Activated T-helper 1 cell treated with anti-CD3 and anti-CD28 coated beads, Interleukin-2, amount 50 U/mL, for 16 hours (primary cell): ENCODE results near the gene SDR39U1.
"Not testable (repeated sequence)": the region's sequence is repeated elsewhere in the genome, so short reads cannot be mapped to it uniquely, and the experiment has no call there.

Source experiments
- DNase-seq, 2 donors: peaks; one replicate each; pipeline ENCODE4 v3.0.0-alpha.2; 2020; ENCODE audit warnings: low read depth in 1 of 2, low spot score in 1 of 2

SDR39U1 gene, protein sequence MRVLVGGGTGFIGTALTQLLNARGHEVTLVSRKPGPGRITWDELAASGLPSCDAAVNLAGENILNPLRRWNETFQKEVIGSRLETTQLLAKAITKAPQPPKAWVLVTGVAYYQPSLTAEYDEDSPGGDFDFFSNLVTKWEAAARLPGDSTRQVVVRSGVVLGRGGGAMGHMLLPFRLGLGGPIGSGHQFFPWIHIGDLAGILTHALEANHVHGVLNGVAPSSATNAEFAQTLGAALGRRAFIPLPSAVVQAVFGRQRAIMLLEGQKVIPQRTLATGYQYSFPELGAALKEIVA

GRCh38 chr14:24442240-24443052, at the start of gene SDR39U1:
Gene SDR39U1 (minus strand): TSS chr14:24442776. CDS start chr14:24442769, 7 bp downstream.
- DNase-seq = peak; percentile 88 to 93

GRCh38 chr14:24491586-24492408, 49.2 kb upstream of the SDR39U1 start:
- not testable (repeated sequence) for DNase-seq

DNA sequence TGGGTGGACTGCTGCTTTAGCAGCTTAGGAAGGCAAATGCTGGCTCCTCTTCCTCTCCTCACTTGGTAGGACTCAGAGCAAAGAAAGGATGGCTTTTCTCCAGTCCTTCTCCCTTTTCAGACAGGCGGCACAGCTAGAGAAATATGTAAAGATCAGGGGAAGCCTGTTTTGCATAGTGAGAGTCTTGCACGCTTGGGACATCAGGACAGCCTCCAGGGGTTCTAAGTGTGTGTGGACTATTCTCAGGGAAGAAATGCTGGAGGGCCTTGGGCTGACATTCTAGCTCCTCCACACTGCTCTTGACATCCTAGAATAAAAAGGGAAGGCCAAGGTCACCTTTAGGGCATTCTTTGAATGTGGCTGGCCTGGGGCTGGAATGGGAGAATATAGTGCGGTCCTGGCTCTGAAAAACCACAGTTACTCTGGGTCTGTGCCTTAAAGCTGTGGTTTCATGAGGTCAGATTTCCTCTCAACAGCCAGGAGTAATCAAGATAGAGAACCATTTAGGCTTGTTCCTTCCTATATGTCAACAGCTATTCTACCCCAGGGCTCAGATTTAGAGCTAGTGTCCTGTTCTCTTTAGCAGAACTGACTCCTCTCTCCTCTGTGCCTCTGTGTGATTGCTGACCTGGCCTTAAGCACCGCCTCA, 41.2 kb upstream of the SDR39U1 start:
- DNase-seq = no peak

- not testable (repeated sequence) for DNase-seq
These were observed 40.2 kb upstream of the SDR39U1 start for GRCh38 chr14:24482699-24483303.

DNA sequence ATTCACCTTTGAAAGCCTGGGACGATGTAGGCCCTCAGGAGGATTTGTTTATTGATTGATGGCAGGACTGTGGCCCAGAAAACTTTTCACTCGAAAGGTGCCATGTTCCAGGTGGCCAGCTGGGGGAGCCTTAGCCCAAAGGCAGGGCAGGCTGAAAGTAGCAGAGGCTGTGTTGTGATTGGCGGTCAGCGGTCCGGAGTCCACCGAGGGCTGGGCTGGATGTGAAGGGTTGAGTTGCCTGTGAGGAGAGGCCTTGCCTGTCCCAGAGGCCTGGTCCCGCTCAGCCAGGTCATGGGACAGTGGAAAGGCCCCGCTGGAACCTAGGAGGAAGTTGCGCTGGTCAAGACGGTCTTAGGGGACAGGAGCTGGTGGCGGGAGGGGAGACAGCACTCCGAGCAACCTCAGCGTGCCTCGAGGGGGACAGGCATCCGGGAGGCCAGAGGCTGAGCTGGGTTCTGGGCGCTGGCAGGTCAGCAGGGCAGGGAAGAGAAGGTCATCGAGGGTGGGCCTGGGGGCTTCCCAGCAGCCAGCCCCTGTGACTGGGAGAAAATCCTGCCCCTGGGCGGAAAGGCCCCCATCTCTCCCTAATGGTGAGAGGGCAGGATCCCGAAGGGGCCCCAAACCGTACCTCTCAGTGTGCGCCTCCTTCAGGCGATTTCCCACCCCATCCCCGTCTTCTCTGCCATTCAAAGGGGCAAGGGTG, 39.2 kb upstream of the SDR39U1 start:
- no peak for DNase-seq

DNA sequence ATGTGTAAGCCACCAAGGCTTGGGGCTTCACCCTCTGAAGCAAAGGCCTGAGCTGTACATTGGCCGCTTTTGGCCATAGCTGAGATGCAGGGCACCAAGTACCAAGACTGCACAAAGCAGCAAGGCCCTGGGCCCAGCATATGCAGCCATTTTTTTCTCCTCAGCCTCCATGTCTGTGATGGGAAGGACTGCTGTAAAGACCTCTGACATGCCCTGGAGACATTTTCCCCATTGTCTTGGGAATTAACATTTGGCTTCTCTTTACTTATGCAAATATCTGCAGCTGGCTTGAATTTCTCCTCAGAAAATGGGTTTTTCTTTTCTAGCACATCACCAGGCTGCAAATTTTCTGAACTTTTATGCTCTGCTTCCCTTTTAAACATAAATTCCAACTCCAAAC, 37.4 kb upstream of the SDR39U1 start:
- not testable (repeated sequence) for DNase-seq

DNA sequence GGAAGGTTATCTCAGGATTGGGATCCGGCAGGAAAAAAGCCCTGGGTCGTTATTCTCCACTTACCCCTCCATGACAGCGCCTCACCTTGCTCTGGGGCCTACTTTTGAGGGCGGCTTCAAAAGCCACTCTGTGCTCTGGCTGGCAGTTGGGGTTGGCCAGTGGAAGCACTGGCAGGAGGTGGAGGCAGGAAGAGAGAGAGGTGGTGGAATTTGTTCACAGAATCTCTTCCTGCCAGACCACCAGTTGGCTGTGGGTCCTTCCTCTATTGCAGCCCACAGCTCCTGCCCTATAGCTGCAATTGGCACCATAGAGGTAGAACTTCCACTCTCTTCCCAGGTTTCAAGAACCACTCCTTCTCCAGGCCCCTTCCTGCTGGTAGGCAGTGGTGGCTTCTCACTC, 32.7 kb upstream of the SDR39U1 start:
- no peak for DNase-seq

DNA sequence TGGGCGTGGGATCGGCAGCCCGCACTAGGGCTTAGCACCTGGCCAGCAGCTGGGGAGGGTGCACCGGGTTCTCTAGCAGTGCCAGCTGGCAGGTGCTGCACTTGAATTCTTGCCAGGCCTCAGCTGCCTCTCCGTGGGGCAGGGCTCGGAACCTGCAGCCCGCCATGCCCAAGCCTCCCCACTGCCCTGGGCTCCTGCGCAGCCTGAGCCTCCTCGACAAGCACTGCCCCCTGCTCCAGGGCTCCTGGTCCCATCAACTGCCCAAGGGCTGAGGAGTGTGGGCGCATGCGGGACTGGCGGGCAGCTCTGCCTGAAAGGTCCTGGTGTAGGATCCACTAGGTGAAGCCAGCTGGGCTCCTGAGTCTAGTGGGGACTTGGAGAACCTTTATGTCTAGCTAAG, 30.6 kb upstream of the SDR39U1 start:
- no peak for DNase-seq

DNA sequence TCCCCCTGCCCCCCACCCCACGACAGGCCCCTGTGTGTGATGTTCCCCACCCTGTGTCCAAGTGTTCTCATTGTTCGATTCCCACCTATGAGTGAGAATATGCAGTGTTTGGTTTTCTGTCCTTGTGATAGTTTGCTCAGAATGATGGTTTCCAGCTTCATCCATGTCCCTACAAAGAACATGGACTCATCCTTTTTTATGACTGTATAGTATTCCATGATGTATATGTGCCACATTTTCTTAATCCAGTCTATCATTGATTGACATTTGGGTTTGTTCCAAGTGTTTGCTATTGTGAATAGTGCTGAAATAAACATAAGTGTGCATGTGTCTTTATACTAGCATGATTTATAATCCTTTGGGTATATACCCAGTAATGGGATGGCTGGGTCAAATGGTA, 27.9 kb upstream of the SDR39U1 start:
- DNase-seq = not testable (repeated sequence)

GRCh38 chr14:24465805-24466204, 23.2 kb upstream of the SDR39U1 start:
- no peak for DNase-seq

- DNase-seq = no peak
These were observed 22.8 kb upstream of the SDR39U1 start for GRCh38 chr14:24465368-24465767.

- DNase-seq = no peak
These were observed 21.6 kb upstream of the SDR39U1 start for GRCh38 chr14:24463884-24464785.

DNA sequence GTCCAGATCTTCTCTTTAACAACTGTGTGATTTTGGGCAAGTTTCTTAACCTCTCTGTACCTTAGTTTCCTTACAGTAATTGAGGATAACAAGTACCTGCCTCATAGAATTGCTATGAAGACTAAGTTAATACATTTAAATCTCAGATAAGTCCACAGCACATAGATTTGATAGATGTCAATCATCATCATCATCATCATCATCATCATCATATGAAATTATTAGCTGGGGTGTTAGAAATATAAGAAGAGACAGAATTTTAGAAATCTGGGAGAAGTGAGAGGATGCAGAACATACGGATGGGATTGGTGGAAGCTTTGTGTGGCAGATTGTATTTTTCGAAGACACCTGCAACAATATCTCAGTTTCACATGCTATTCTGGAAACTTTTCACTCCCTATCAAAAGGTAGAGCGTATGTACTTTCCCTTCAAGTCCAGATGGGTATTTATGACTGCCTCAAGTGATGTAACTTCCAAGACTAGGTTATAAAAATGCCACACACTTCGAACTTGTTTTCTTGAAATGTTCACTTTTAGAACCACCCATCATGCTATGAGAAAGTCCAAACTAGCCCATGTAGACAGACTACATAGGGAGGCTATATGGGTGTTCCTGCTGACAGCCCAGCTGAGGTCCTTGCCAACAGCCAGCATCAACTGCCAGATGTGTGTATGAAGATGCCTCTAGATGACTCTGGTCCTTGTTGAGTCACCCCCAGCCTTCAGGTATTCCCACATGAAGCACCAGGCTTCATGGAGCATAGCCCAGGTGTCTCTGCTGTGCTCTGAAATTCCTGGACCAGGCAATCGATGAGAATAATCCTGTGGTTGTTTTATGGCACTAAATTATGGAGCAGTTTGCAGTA, 20.7 kb upstream of the SDR39U1 start:
- DNase-seq = no peak

- DNase-seq = no peak
These were observed 18.8 kb upstream of the SDR39U1 start for GRCh38 chr14:24461336-24461735.

GRCh38 chr14:24459331-24459730, 16.8 kb upstream of the SDR39U1 start:
- no peak for DNase-seq

- DNase-seq = no peak
These were observed 16.2 kb upstream of the SDR39U1 start for GRCh38 chr14:24458736-24459135.

- no peak for DNase-seq
These were observed 14.4 kb upstream of the SDR39U1 start for GRCh38 chr14:24456980-24457379.

GRCh38 chr14:24450828-24451227, 8.3 kb upstream of the SDR39U1 start:
- not testable (repeated sequence) for DNase-seq
